Body of pancreas (tissue), 4 donors: ENCODE measurements around the gene PPP1R1B. TPM values are rescaled to one million over a fixed set of nuclear protein-coding genes. Genes with fewer than 3 reads are reported as not detected.

ENCODE experiments used
- ATAC-seq: fragments of 150-250 bp; one replicate; pipeline ENCODE4 v1.9.1; 2016
- DNase-seq, 4 donors: peaks; one replicate each; pipeline ENCODE4 v3.0.0-alpha.2; 2019
- H3K27ac ChIP-seq, 4 donors: fragments of 200-600 bp; sonication (generic); 1 replicate in 3 of 4; 2 replicates in 1 of 4; pipeline versions ENCODE4 v1.5.1 to v1.6.1; 2016 to 2019; ENCODE audit warnings: mild to moderate bottlenecking in 1 of 4, mixed read lengths in 1 of 4, moderate library complexity in 1 of 4
- H3K27me3 ChIP-seq, 2 donors: fragments of 200-600 bp; sonication (generic); one replicate each; pipeline ENCODE4 v1.6.0; 2016; ENCODE audit warnings: mild to moderate bottlenecking in 1 of 2
- H3K36me3 ChIP-seq, 2 donors: fragments of 200-600 bp; sonication (generic); replicated peaks in 1 of 2; 2 replicates each; pipeline ENCODE4 v1.5.1; 2016; ENCODE audit warnings: low read depth in 2 of 2; ENCODE audit not compliant: insufficient read depth in 1 of 2
- H3K4me1 ChIP-seq: fragments of 200-600 bp; sonication (generic); one replicate; pipeline ENCODE4 v1.6.0; 2016
- H3K4me3 ChIP-seq, 2 donors: fragments of 200-600 bp; sonication (generic); 1 replicate in 1 of 2; 2 replicates in 1 of 2; pipeline ENCODE4 v1.5.1; 2016 to 2019
- H3K9me3 ChIP-seq, 3 donors: fragments of 200-600 bp; sonication (generic); 1 replicate in 2 of 3; 2 replicates in 1 of 3; pipeline ENCODE4 v1.5.1; 2016
- CTCF ChIP-seq, 7 experiments: fragments of 450-650 bp in 4 of 7; fragments of 200-600 bp in 3 of 7; sonication (generic) in 3 of 7; IDR thresholded peaks; one replicate each; pipeline ENCODE4 v1.5.1; 2016 to 2019; ENCODE audit warnings: antibody characterized with exemption in 7 of 7
- POLR2A ChIP-seq, 3 donors: fragments of 450-650 bp; IDR thresholded peaks; one replicate each; pipeline ENCODE4 v1.6.1; 2016; ENCODE audit warnings: antibody characterized with exemption in 3 of 3, mild to moderate bottlenecking in 2 of 3
- WGBS, 2 donors: methylation state at CpG; one replicate each; pipeline ENCODE4 v1.1.5; 2017; 5-methylcytosine and 5-hydroxymethylcytosine counted together
- intact Hi-C: fragments of 100-400 bp; cut with DNase I; formaldehyde crosslinking; loops from one replicate; pipeline ENCODE4 v1.15.1; 2023
- total RNA-seq, 2 donors: library from RNA; depleted of rRNA; stranded (reverse); fragments of >200 nt; gene quantifications; one replicate each; pipeline ENCODE4 v1.1.0, GENCODE V29; 2016

Gene PPP1R1B
- total RNA-seq, 2 donors from 2014 or later = 38.4 to 75.8 TPM

DNA sequence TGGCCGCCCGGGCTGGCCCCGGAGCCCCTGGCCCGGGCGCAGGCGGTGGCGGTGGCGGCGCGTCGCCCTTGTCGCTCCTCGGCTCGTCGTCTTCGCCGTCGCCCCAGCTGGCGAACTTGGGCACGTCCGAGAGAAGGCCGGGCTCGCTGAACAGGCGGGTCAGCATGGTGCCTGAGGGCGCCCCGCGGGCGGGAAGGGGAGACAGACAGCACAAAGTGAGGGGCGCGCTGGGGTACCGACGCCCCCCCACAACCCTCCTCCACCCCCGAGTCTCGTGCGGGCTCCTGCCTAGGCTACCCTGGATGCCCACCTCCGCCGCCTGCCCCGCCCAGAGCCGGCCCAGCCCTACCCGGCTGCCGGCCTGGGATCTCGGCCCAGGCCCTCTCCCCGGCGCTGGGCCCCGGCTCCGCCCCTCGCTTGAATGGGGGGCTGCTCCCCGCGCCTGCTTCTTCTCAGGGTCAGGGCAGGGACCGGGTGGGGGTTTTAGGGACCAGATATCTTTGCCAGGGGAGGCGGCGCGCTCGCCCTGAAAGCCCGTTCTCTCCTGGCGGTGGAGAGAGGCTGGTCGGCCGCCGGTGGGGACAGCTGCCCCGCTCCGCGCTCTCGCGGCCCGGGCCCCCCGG is 20.2 kb upstream of the PPP1R1B start:
- peak; percentile 39 for ATAC-seq
- TF ChIP-seq POLR2A (IDR thresholded peaks at IDR 0.05) (no peak), CTCF (IDR thresholded peaks at IDR 0.05) (no peak)
- no peaks in the 10 kb centered on the region for H3K36me3 ChIP-seq
- no peak overlapping the region for H3K4me3 ChIP-seq
- peak in 1 of 4 donors; percentile 32 for DNase-seq
- H3K27me3 ChIP-seq = peaks cover 0 to 44% of the 10 kb centered on the region in 2 donors
- H3K4me1 ChIP-seq = peaks cover 28% of the 10 kb centered on the region
- WGBS, 2 donors = 2 to 3% methylated on average over 6 to 58 of the region's 66 CpGs
- H3K27ac ChIP-seq = no peak overlapping the region
- H3K9me3 ChIP-seq = no peaks in the 10 kb centered on the region
- intact Hi-C loops = no loop called here

GRCh38 chr17:39607057-39607850 is 19.5 kb upstream of the PPP1R1B start:
- DNase-seq (no peak), ATAC-seq (no peak)
- intact Hi-C loops = no loop called here
- H3K4me1 ChIP-seq = peaks cover 28% of the 10 kb centered on the region
- no peak overlapping the region for H3K4me3 ChIP-seq
- H3K27ac ChIP-seq = no peak overlapping the region
- 3 to 4% methylated on average over 26 to 40 of the region's 40 CpGs for WGBS, 2 donors
- no peaks in the 10 kb centered on the region for H3K36me3 ChIP-seq
- TF ChIP-seq CTCF (IDR thresholded peaks at IDR 0.05) (no peak), POLR2A (IDR thresholded peaks at IDR 0.05) (no peak)
- no peaks in the 10 kb centered on the region for H3K9me3 ChIP-seq
- H3K27me3 ChIP-seq = peaks cover 0 to 42% of the 10 kb centered on the region in 2 donors

GRCh38 chr17:39607851-39608130 is 19.0 kb upstream of the PPP1R1B start, which contains the start of gene NEUROD2:
TSS of gene NEUROD2 (minus strand) at chr17:39607920. CDS start at chr17:39606599, 1,321 bp downstream.
- Histone ChIP-seq H3K9me3 (no peaks in the 10 kb centered on the region), H3K4me1 (peaks cover 28% of the 10 kb centered on the region), H3K27ac (no peak within 1 kb of the TSS), H3K4me3 (no peak within 1 kb of the TSS), H3K27me3 (peaks cover 0 to 42% of the 10 kb centered on the region in 2 donors), H3K36me3 (no peaks in the 10 kb centered on the region)
- 5 to 6% methylated on average over 16 to 20 of the region's 20 CpGs for WGBS, 2 donors
- intact Hi-C loops = no loop called here
- ATAC-seq = no peak
- no peak for DNase-seq
- TF ChIP-seq CTCF (IDR thresholded peaks at IDR 0.05) = no peak
- no peak for TF ChIP-seq POLR2A (IDR thresholded peaks at IDR 0.05)

- Histone ChIP-seq H3K4me1 (peaks cover 28% of the 10 kb centered on the region), H3K27me3 (peaks cover 0 to 40% of the 10 kb centered on the region in 2 donors), H3K4me3 (no peak overlapping the region), H3K9me3 (no peaks in the 10 kb centered on the region), H3K36me3 (no peaks in the 10 kb centered on the region), H3K27ac (no peak overlapping the region)
- ATAC-seq = no peak
- no peak for TF ChIP-seq CTCF (IDR thresholded peaks at IDR 0.05)
- no peak for TF ChIP-seq POLR2A (IDR thresholded peaks at IDR 0.05)
- intact Hi-C loops = no loop called here
- DNase-seq = no peak
- 29 to 31% methylated on average over 12 to 15 of the region's 15 CpGs for WGBS, 2 donors
Measured at GRCh38 chr17:39608142-39608981, 18.4 kb upstream of the PPP1R1B start.
